ENCODE results near the gene S100Z. TPM values are rescaled to one million over a fixed set of nuclear protein-coding genes. Genes with fewer than 3 reads are reported as not detected.
"Not testable (repeated sequence)": the region's sequence is repeated elsewhere in the genome, so short reads cannot be mapped to it uniquely, and the experiment has no call there.

The S100Z gene
- total RNA-seq, 1 donor from 2014 or later: 1.2 TPM

- DNase-seq: no peak
- no peaks in the 10 kb centered on the region for H3K9me3 ChIP-seq
- H3K4me1 ChIP-seq: no peaks in the 10 kb centered on the region
- H3K4me3 ChIP-seq: no peak overlapping the region
- intact Hi-C loops (cut with DNase I): no loop called here
- H3K36me3 ChIP-seq: no peaks in the 10 kb centered on the region
- no peak for TF ChIP-seq CTCF (IDR thresholded peaks at IDR 0.05)
- no peak for ATAC-seq
- H3K27ac ChIP-seq: no peak overlapping the region
- peaks cover 4% of the 10 kb centered on the region for H3K27me3 ChIP-seq (ENCODE audit: low read depth)
These were observed 43.5 kb downstream of the S100Z start for GRCh38 chr5:76893294-76893693.

GRCh38 chr5:76896196-76896595 is 46.4 kb downstream of the S100Z start:
- TF ChIP-seq CTCF (IDR thresholded peaks at IDR 0.05): no peak
- intact Hi-C loops (cut with DNase I): no loop called here
- H3K36me3 ChIP-seq: no peaks in the 10 kb centered on the region
- peaks cover 4% of the 10 kb centered on the region for H3K9me3 ChIP-seq
- no peak overlapping the region for H3K4me3 ChIP-seq
- H3K4me1 ChIP-seq: no peaks in the 10 kb centered on the region
- no peaks in the 10 kb centered on the region for H3K27me3 ChIP-seq (ENCODE audit: low read depth)
- no peak for ATAC-seq
- DNase-seq: no peak
- no peak overlapping the region for H3K27ac ChIP-seq

- Histone ChIP-seq H3K27ac (no peak overlapping the region), H3K36me3 (no peaks in the 10 kb centered on the region), H3K27me3 (ENCODE audit: low read depth) (no peaks in the 10 kb centered on the region), H3K9me3 (peaks cover 7% of the 10 kb centered on the region), H3K4me1 (no peaks in the 10 kb centered on the region), H3K4me3 (no peak overlapping the region)
- ATAC-seq (no peak), DNase-seq (no peak)
- intact Hi-C loops (cut with DNase I): no loop called here
- TF ChIP-seq CTCF (IDR thresholded peaks at IDR 0.05): no peak
These were observed 51.7 kb downstream of the S100Z start for GRCh38 chr5:76901522-76901921.

- no peaks in the 10 kb centered on the region for H3K27me3 ChIP-seq (ENCODE audit: low read depth)
- H3K36me3 ChIP-seq: no peaks in the 10 kb centered on the region
- H3K4me1 ChIP-seq: no peaks in the 10 kb centered on the region
- H3K4me3 ChIP-seq: no peak overlapping the region
- DNase-seq: no peak
- TF ChIP-seq CTCF (IDR thresholded peaks at IDR 0.05): no peak
- no peak overlapping the region for H3K27ac ChIP-seq
- no peaks in the 10 kb centered on the region for H3K9me3 ChIP-seq
- intact Hi-C loops (cut with DNase I): no loop called here
- no peak for ATAC-seq
These were observed 58.4 kb downstream of the S100Z start for GRCh38 chr5:76908166-76908565.

- H3K9me3 ChIP-seq; H3K4me1 ChIP-seq; H3K4me3 ChIP-seq; H3K36me3 ChIP-seq; DNase-seq; H3K27ac ChIP-seq; ATAC-seq; intact Hi-C loops (cut with DNase I); H3K27me3 ChIP-seq (ENCODE audit: low read depth): not testable (repeated sequence)
These were observed 60.6 kb downstream of the S100Z start for GRCh38 chr5:76910344-76910933.

- intact Hi-C loops (cut with DNase I); H3K27ac ChIP-seq; H3K36me3 ChIP-seq; H3K27me3 ChIP-seq (ENCODE audit: low read depth); H3K4me1 ChIP-seq; ATAC-seq; H3K9me3 ChIP-seq; H3K4me3 ChIP-seq; DNase-seq: not testable (repeated sequence)
These were observed 64.9 kb downstream of the S100Z start for GRCh38 chr5:76914671-76915070.

GRCh38 chr5:76918539-76918938 is 68.7 kb downstream of the S100Z start:
- intact Hi-C loops (cut with DNase I): no loop called here
- ATAC-seq: no peak
- Histone ChIP-seq H3K4me3 (no peak overlapping the region), H3K27me3 (ENCODE audit: low read depth) (no peaks in the 10 kb centered on the region), H3K4me1 (no peaks in the 10 kb centered on the region), H3K36me3 (no peaks in the 10 kb centered on the region), H3K27ac (no peak overlapping the region), H3K9me3 (no peaks in the 10 kb centered on the region)
- TF ChIP-seq CTCF (IDR thresholded peaks at IDR 0.05): no peak
- DNase-seq: no peak

Measured in lower lobe of right lung (tissue), 2 donors.